H9 (cell line): ENCODE results near the gene MEGF8. TPM values are rescaled to one million over a fixed set of nuclear protein-coding genes. Genes with fewer than 3 reads are reported as not detected.
"Not testable (repeated sequence)": the region's sequence is repeated elsewhere in the genome, so short reads cannot be mapped to it uniquely, and the experiment has no call there.

ENCODE experiments used
- DNase-seq: peaks from one replicate; pipeline ENCODE4 v3.0.0-alpha.2; 2017
- H2AFZ ChIP-seq: one replicate; pipeline ENCODE4 v1.6.1; 2013; ENCODE audit warnings: mild to moderate bottlenecking, low read length, control low read depth, moderate library complexity
- H2AK5ac ChIP-seq: 2 replicates; pipeline ENCODE4 v1.6.1; 2013; ENCODE audit warnings: low read length, control low read depth, mixed read lengths; ENCODE audit not compliant: insufficient read length
- H2BK120ac ChIP-seq: one replicate; pipeline ENCODE4 v1.6.1; 2013; ENCODE audit warnings: low read depth, mild to moderate bottlenecking, low read length, control low read depth, inconsistent platforms; ENCODE audit not compliant: poor library complexity, severe bottlenecking
- H2BK12ac ChIP-seq: 2 replicates; pipeline ENCODE4 v1.6.1; 2013; ENCODE audit warnings: low read length, control low read depth, mixed read lengths, low read depth; ENCODE audit not compliant: insufficient read length
- H2BK15ac ChIP-seq: 2 replicates; pipeline ENCODE4 v1.6.1; 2013; ENCODE audit warnings: low read depth, low read length, control low read depth
- H2BK20ac ChIP-seq: one replicate; pipeline ENCODE4 v1.6.1; 2013; ENCODE audit warnings: low read depth, mild to moderate bottlenecking, low read length, control low read depth, inconsistent platforms; ENCODE audit not compliant: poor library complexity, severe bottlenecking
- H2BK5ac ChIP-seq: 2 replicates; pipeline ENCODE4 v1.6.1; 2013; ENCODE audit warnings: low read length, control low read depth, mixed read lengths; ENCODE audit not compliant: insufficient read length
- H3K14ac ChIP-seq: 2 replicates; pipeline ENCODE4 v1.6.1; 2013; ENCODE audit warnings: low read length, control low read depth; ENCODE audit not compliant: insufficient read depth
- H3K18ac ChIP-seq: 2 replicates; pipeline ENCODE4 v1.6.1; 2013; ENCODE audit warnings: low read depth, mild to moderate bottlenecking, mixed read lengths, low read length, control low read depth; ENCODE audit not compliant: insufficient read length
- H3K23ac ChIP-seq: 2 replicates; pipeline ENCODE4 v1.6.1; 2013; ENCODE audit warnings: low read length, control low read depth, mixed read lengths, low read depth; ENCODE audit not compliant: insufficient read length
- H3K23me2 ChIP-seq: 2 replicates; pipeline ENCODE4 v1.6.1; 2013; ENCODE audit warnings: low read depth, mild to moderate bottlenecking, mixed read lengths, low read length, control low read depth; ENCODE audit not compliant: insufficient read length, poor library complexity, severe bottlenecking
- H3K27ac ChIP-seq: 2 replicates; pipeline ENCODE4 v1.5.1; 2013; ENCODE audit warnings: low read length, control low read depth, mixed read lengths, low read depth; ENCODE audit not compliant: insufficient read length
- H3K27me3 ChIP-seq: 2 replicates; pipeline ENCODE4 v1.6.1; 2013; ENCODE audit warnings: low read length, control low read depth, inconsistent platforms; ENCODE audit not compliant: insufficient read depth
- H3K4ac ChIP-seq: 2 replicates; pipeline ENCODE4 v1.6.1; 2013; ENCODE audit warnings: low read depth, mild to moderate bottlenecking, control low read depth, inconsistent platforms, low read length, moderate library complexity
- H3K4me1 ChIP-seq: 2 replicates; pipeline ENCODE4 v1.6.1; 2013; ENCODE audit warnings: low read length, control low read depth, inconsistent platforms; ENCODE audit not compliant: insufficient read depth
- H3K4me2 ChIP-seq: 2 replicates; pipeline ENCODE4 v1.6.1; 2013; ENCODE audit warnings: low read length, control low read depth, mixed read lengths; ENCODE audit not compliant: insufficient read length, insufficient read depth
- H3K56ac ChIP-seq: 2 replicates; pipeline ENCODE4 v1.6.1; 2013; ENCODE audit warnings: low read depth, mild to moderate bottlenecking, mixed read lengths, low read length, control low read depth; ENCODE audit not compliant: insufficient read length
- H3K79me1 ChIP-seq: 2 replicates; pipeline ENCODE4 v1.6.1; 2013; ENCODE audit warnings: low read depth, mild to moderate bottlenecking, moderate library complexity, low read length, control low read depth, inconsistent platforms; ENCODE audit not compliant: insufficient read depth, poor library complexity, severe bottlenecking
- H3K79me2 ChIP-seq: 2 replicates; pipeline ENCODE4 v1.6.1; 2013; ENCODE audit warnings: low read length, control low read depth, inconsistent platforms; ENCODE audit not compliant: insufficient read depth
- H3K9ac ChIP-seq: 2 replicates; pipeline ENCODE4 v1.6.1; 2013; ENCODE audit warnings: low read length, control low read depth, mixed read lengths; ENCODE audit not compliant: insufficient read length; ENCODE audit errors: extremely low read depth
- H3K9me3 ChIP-seq: one replicate; pipeline ENCODE4 v1.6.1; 2013; ENCODE audit warnings: low read depth, low read length, inconsistent platforms; ENCODE audit not compliant: control insufficient read depth
- H3T11ph ChIP-seq: one replicate; pipeline ENCODE4 v1.6.1; 2013; ENCODE audit warnings: mild to moderate bottlenecking, low read length, control low read depth, inconsistent platforms
- H4K20me1 ChIP-seq: one replicate; pipeline ENCODE4 v1.6.1; 2013; ENCODE audit not compliant: control insufficient read depth, insufficient read length, insufficient read depth
- H4K5ac ChIP-seq: 2 replicates; pipeline ENCODE4 v1.6.1; 2013; ENCODE audit warnings: low read depth, mild to moderate bottlenecking, mixed read lengths, low read length, control low read depth; ENCODE audit not compliant: insufficient read length
- H4K8ac ChIP-seq: replicated peaks from 2 replicates; pipeline ENCODE4 v1.6.1; 2013; ENCODE audit warnings: low read length, control low read depth, mixed read lengths, low read depth; ENCODE audit not compliant: insufficient read length
- H4K91ac ChIP-seq: 2 replicates; pipeline ENCODE4 v1.6.1; 2013; ENCODE audit warnings: low read depth, mild to moderate bottlenecking, moderate library complexity, mixed read lengths, low read length, control low read depth; ENCODE audit not compliant: insufficient read length
- H3K27ac Mint-ChIP-seq, 3 experiments: 2 replicates in 2 of 3; 3 replicates in 1 of 3; pipeline ENCODE4 v1.8.0; 2020 to 2021; ENCODE audit warnings: mixed read lengths in 3 of 3, mild to moderate bottlenecking in 1 of 3, moderate library complexity in 1 of 3
- H3K27me3 Mint-ChIP-seq: 2 replicates; pipeline ENCODE4 v1.8.0; 2021; ENCODE audit warnings: low read depth, mild to moderate bottlenecking, moderate library complexity, mixed read lengths
- H3K36me3 Mint-ChIP-seq, 3 experiments: 2 replicates in 2 of 3; 3 replicates in 1 of 3; pipeline ENCODE4 v1.8.0; 2020 to 2021; ENCODE audit warnings: low read depth in 3 of 3, mixed read lengths in 3 of 3; ENCODE audit not compliant: insufficient read depth in 1 of 3
- H3K4me1 Mint-ChIP-seq, 2 experiments: 2 replicates each; pipeline ENCODE4 v1.8.0; 2020; ENCODE audit warnings: mixed read lengths in 2 of 2
- H3K4me3 Mint-ChIP-seq, 2 experiments: 2 replicates in 1 of 2; 3 replicates in 1 of 2; pipeline ENCODE4 v1.8.0; 2020 to 2021; ENCODE audit warnings: mild to moderate bottlenecking in 2 of 2, mixed read lengths in 2 of 2, moderate library complexity in 1 of 2
- H3K9me3 Mint-ChIP-seq, 2 experiments: 2 replicates in 1 of 2; 3 replicates in 1 of 2; pipeline ENCODE4 v1.8.0; 2020; ENCODE audit warnings: mild to moderate bottlenecking in 2 of 2, mixed read lengths in 2 of 2, moderate library complexity in 1 of 2
- WGBS: extraction: QIAGEN DNeasy Blood & Tissue Kit; methylation state at CpG from one replicate; pipeline ENCODE4 v1.1.7; 2013; ENCODE audit warnings: missing lambda C conversion rate, low lambda C conversion rate, mixed read lengths; ENCODE audit not compliant: insufficient read length; ENCODE audit errors: extremely low coverage; 5-methylcytosine and 5-hydroxymethylcytosine counted together
- total RNA-seq: library from RNA; stranded (reverse); gene quantifications from 2 replicates; pipeline ENCODE4 v1.2.1, GENCODE V29; 2021

Gene MEGF8
- total RNA-seq, 1 experiment from 2014 or later: 28.4 TPM

- H3K9ac ChIP-seq, H4K5ac ChIP-seq, H3K79me2 ChIP-seq, H2BK120ac ChIP-seq, H3T11ph ChIP-seq, H3K4me1 ChIP-seq, H3K4me2 ChIP-seq, H4K91ac ChIP-seq, H4K8ac ChIP-seq, H3K27ac Mint-ChIP-seq, H3K56ac ChIP-seq, H3K27me3 ChIP-seq, H3K9me3 Mint-ChIP-seq, H2BK20ac ChIP-seq, H2AK5ac ChIP-seq, H3K18ac ChIP-seq, DNase-seq, H3K27ac ChIP-seq, H4K20me1 ChIP-seq, H2BK12ac ChIP-seq, H3K14ac ChIP-seq, H3K23ac ChIP-seq, H2BK5ac ChIP-seq, H3K79me1 ChIP-seq, H3K23me2 ChIP-seq, H3K4me1 Mint-ChIP-seq, H3K4me3 Mint-ChIP-seq, H2BK15ac ChIP-seq, H3K9me3 ChIP-seq, H3K27me3 Mint-ChIP-seq, H2AFZ ChIP-seq, H3K4ac ChIP-seq: not testable (repeated sequence)
- no CpG with 5 or more reads among the region's 4 CpGs for WGBS
- H3K36me3 Mint-ChIP-seq: peaks cover 4 to 26% (median 13%) of the 10 kb centered on the region in 3 experiments; a peak in 5 of 7 replicates
Measured at GRCh38 chr19:42339922-42340321, 14.5 kb downstream of the MEGF8 start.
